ENCODE results near the gene LMO7.

DNA sequence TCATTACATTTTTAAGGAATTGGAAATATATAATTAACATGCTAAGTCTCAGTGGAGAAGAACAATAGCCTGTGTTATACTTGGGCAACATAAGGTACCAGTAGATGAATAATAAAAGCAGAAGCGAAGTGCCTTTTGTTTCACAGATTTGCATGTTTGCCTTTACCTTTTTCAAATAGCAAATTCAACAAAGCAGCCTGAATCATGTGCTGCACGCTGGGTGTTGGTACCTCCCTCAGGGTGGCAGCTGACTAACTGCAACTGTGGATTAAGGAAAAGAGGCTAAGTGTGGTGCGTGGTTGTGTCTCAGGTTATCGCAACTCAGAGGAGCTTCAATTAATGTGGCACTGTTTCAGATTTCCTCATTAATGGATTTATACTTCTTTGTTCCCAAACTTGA, 189.0 kb downstream of the LMO7 start:
- TF ChIP-seq, protein P1, sequence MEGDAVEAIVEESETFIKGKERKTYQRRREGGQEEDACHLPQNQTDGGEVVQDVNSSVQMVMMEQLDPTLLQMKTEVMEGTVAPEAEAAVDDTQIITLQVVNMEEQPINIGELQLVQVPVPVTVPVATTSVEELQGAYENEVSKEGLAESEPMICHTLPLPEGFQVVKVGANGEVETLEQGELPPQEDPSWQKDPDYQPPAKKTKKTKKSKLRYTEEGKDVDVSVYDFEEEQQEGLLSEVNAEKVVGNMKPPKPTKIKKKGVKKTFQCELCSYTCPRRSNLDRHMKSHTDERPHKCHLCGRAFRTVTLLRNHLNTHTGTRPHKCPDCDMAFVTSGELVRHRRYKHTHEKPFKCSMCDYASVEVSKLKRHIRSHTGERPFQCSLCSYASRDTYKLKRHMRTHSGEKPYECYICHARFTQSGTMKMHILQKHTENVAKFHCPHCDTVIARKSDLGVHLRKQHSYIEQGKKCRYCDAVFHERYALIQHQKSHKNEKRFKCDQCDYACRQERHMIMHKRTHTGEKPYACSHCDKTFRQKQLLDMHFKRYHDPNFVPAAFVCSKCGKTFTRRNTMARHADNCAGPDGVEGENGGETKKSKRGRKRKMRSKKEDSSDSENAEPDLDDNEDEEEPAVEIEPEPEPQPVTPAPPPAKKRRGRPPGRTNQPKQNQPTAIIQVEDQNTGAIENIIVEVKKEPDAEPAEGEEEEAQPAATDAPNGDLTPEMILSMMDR (IDR thresholded peaks at IDR 0.05) = no peak
- TF ChIP-seq POLR2A (IDR thresholded peaks at IDR 0.05) = no peak

Data from testis (tissue), 2 donors.